Measurements from ENCODE around the gene PHF13.

DNA sequence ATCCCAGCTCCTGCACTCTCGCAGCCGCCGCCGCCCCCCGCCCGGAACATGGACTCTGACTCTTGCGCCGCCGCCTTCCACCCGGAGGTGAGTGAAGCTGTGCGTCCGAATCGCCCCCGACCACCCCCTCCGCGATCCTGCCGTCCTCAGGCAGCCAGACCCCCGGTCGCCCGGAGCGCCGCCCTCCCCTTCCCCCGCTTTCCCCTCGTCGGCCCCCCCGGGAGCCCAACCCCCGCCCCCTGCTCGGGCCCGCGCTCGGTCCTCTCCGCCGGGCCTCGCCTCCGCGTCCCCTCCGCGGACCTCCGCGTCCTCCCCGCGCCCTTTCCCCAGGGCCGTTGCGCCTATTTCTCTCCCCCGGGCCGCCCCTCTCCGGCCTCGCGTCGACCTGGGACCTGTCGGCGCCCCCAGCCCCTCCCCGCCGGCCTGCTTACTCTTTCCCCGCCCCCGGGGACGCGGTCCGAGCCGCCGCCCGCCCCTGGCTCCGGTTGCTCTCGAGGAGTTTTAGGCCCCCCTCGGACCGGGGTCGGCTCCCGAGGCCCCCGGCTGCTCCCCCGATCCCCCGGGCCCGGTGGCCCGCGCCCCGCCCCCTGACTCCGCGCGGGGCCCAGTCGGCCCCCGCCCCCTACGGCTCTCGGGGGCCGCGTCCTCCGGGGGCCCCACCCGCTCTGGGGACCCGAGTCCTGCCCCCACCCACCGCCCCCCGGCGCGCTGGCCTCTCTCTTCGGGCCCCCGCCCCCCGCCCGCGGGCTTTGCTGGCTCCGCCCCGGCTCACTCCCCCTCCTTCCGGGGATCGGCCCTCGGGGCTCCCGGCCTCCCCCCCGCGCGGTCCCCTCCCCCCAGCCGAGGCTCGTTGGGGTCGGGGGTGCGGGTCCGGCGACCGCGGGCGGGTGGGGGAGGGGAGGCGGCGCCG is 743 bp downstream of the PHF13 start:
- TF ChIP-seq, protein P1, sequence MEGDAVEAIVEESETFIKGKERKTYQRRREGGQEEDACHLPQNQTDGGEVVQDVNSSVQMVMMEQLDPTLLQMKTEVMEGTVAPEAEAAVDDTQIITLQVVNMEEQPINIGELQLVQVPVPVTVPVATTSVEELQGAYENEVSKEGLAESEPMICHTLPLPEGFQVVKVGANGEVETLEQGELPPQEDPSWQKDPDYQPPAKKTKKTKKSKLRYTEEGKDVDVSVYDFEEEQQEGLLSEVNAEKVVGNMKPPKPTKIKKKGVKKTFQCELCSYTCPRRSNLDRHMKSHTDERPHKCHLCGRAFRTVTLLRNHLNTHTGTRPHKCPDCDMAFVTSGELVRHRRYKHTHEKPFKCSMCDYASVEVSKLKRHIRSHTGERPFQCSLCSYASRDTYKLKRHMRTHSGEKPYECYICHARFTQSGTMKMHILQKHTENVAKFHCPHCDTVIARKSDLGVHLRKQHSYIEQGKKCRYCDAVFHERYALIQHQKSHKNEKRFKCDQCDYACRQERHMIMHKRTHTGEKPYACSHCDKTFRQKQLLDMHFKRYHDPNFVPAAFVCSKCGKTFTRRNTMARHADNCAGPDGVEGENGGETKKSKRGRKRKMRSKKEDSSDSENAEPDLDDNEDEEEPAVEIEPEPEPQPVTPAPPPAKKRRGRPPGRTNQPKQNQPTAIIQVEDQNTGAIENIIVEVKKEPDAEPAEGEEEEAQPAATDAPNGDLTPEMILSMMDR (IDR thresholded peaks at IDR 0.05), result no peak
- TF ChIP-seq POLR2A (IDR thresholded peaks at IDR 0.05), result no peak

Data from tibial nerve (tissue), 3 donors.